Activated gamma-delta T cell (primary cell): ENCODE data around the gene PSAP.

Source experiments
- DNase-seq: peaks from one replicate; lab custom pipeline; 2025; lab: John Stamatoyannopoulos, UW

Gene PSAP

GRCh38 chr10:71845410-71846405 is 5.3 kb downstream of the PSAP start:
- no peak for DNase-seq

GRCh38 chr10:71844695-71845094 is 6.4 kb downstream of the PSAP start:
- DNase-seq, result no peak

GRCh38 chr10:71844084-71844483 is 7.0 kb downstream of the PSAP start:
- DNase-seq, result no peak

GRCh38 chr10:71842856-71843686 is 8.0 kb downstream of the PSAP start:
- DNase-seq, result no peak

- no peak for DNase-seq
These were observed 8.6 kb downstream of the PSAP start for GRCh38 chr10:71842422-71842821.

- DNase-seq, result no peak
These were observed 10.1 kb downstream of the PSAP start for GRCh38 chr10:71840958-71841335.

GRCh38 chr10:71840177-71840957 is 10.7 kb downstream of the PSAP start:
- no peak for DNase-seq

GRCh38 chr10:71838264-71839211 is 12.5 kb downstream of the PSAP start:
- no peak for DNase-seq

GRCh38 chr10:71837098-71837827 is 13.8 kb downstream of the PSAP start:
- DNase-seq, result no peak

- no peak for DNase-seq
These were observed 14.5 kb downstream of the PSAP start for GRCh38 chr10:71836596-71836974.

- DNase-seq, result no peak
These were observed 15.1 kb downstream of the PSAP start for GRCh38 chr10:71835671-71836595.

GRCh38 chr10:71834343-71834674 is 16.7 kb downstream of the PSAP start:
- DNase-seq, result no peak

GRCh38 chr10:71833451-71834342 is 17.4 kb downstream of the PSAP start:
- no peak for DNase-seq

- DNase-seq, result no peak
These were observed 18.1 kb downstream of the PSAP start for GRCh38 chr10:71832967-71833366.

GRCh38 chr10:71831646-71832552 is 19.2 kb downstream of the PSAP start:
- DNase-seq, result no peak

GRCh38 chr10:71830726-71831125 is 20.3 kb downstream of the PSAP start:
- no peak for DNase-seq

GRCh38 chr10:71829896-71830295 is 21.2 kb downstream of the PSAP start:
- no peak for DNase-seq
